Thoracic aorta (tissue), 2 donors: ENCODE measurements around the gene ADM5. TPM values are rescaled to one million over a fixed set of nuclear protein-coding genes. Genes with fewer than 3 reads are reported as not detected.

Experiments
- ATAC-seq: fragments of 150-250 bp; one replicate; pipeline ENCODE4 v1.8.0; 2017; ENCODE audit warnings: low read depth; ENCODE audit not compliant: insufficient number of reproducible peaks, low FRiP score
- DNase-seq: peaks from one replicate; pipeline ENCODE4 v3.0.0-alpha.2; 2020; ENCODE audit warnings: low spot score
- H3K27ac ChIP-seq, 2 donors: fragments of 200-600 bp; sonication (generic); 1 replicate in 1 of 2; 2 replicates in 1 of 2; pipeline ENCODE4 v1.5.1; 2016; ENCODE audit warnings: mild to moderate bottlenecking in 2 of 2, moderate library complexity in 2 of 2
- H3K27me3 ChIP-seq: fragments of 200-600 bp; sonication (generic); replicated peaks from 2 replicates; pipeline ENCODE4 v1.6.0; 2016; ENCODE audit warnings: mild to moderate bottlenecking; ENCODE audit not compliant: insufficient read depth
- H3K36me3 ChIP-seq: fragments of 200-600 bp; sonication (generic); one replicate; pipeline ENCODE4 v1.5.1; 2016
- H3K4me1 ChIP-seq, 2 donors: fragments of 200-600 bp; sonication (generic); 1 replicate in 1 of 2; 2 replicates in 1 of 2; pipeline versions ENCODE4 v1.5.1 to v1.6.0; 2016; ENCODE audit warnings: low read depth in 2 of 2, mild to moderate bottlenecking in 1 of 2; ENCODE audit not compliant: control insufficient read depth in 1 of 2
- H3K4me3 ChIP-seq: fragments of 200-600 bp; sonication (generic); 2 replicates; pipeline ENCODE4 v1.5.1; 2016; ENCODE audit warnings: mild to moderate bottlenecking
- H3K9me3 ChIP-seq: fragments of 200-600 bp; sonication (generic); 2 replicates; pipeline ENCODE4 v1.5.1; 2016
- total RNA-seq, 2 donors: library from RNA; depleted of rRNA; stranded (reverse); fragments of >200 nt; gene quantifications; one replicate each; pipeline versions ENCODE4 v1.1.0 to v1.2.3, GENCODE V29; 2016
- TF ChIP-seq, protein P1 (sequence below): fragments of 200-600 bp; sonication (generic); IDR thresholded peaks from one replicate; pipeline ENCODE4 v1.5.1; 2019; ENCODE audit warnings: antibody characterized with exemption

Gene ADM5, protein sequence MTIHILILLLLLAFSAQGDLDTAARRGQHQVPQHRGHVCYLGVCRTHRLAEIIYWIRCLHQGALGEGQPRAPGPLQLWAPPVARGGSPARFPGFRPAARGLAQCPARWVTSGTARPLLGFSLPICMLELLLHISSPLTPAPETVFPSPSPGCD
- total RNA-seq: 1 to 10 TPM; 2.8 to 6.4 TPM

DNA sequence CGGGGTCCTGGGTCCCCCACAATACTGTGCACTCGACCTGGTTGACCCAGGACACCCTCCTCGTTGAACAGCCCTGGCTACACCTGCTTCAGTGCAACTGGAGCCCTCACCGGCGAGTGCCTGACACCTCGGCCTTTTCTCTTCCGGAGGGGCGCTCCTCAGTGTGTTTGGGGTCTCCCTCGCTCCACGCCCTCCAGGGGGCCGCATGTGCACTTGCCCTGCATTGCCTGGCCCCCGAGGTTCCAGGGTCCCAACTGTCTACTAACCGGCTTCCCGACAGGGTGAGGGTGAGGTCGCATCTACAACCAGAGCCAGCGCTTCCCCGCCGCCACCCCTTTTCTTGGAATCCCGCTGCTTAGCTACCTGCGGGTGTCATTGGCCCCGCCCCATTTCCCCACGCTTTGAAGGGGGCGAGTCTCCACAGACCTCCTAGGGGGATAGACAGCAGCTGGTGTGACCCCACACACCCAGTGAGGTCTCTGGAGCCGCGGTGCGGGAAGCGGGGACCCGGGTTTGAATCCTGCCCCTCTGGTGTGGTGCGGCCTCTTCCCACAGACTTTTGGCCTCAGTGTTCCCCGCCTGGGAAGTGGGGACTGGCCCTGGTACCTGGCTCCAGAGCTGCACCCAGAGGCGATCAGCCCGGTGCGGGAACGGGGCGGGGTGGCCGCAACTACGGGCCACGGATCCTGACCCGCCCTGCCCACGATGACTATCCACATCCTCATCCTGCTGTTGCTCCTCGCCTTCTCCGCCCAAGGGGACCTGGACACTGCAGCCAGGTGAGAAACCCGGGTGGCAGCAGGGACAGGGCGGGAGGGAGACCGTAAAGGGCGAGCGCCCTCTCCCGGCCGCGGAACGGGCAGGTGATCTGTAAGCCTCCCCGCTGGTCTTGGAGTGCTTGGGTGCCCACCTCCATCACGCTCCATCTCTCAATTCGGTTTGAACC is at the start of gene ADM5:
Gene ADM5, plus strand, starts transcription at position 462 of the 946 bp plus-strand sequence. Its CDS starts 244 bp downstream, at position 706.
- no peaks in the 10 kb centered on the region for H3K9me3 ChIP-seq
- TF ChIP-seq, protein P1, sequence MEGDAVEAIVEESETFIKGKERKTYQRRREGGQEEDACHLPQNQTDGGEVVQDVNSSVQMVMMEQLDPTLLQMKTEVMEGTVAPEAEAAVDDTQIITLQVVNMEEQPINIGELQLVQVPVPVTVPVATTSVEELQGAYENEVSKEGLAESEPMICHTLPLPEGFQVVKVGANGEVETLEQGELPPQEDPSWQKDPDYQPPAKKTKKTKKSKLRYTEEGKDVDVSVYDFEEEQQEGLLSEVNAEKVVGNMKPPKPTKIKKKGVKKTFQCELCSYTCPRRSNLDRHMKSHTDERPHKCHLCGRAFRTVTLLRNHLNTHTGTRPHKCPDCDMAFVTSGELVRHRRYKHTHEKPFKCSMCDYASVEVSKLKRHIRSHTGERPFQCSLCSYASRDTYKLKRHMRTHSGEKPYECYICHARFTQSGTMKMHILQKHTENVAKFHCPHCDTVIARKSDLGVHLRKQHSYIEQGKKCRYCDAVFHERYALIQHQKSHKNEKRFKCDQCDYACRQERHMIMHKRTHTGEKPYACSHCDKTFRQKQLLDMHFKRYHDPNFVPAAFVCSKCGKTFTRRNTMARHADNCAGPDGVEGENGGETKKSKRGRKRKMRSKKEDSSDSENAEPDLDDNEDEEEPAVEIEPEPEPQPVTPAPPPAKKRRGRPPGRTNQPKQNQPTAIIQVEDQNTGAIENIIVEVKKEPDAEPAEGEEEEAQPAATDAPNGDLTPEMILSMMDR: no peak
- H3K27ac ChIP-seq: peak within 1 kb of the TSS; percentile 23 to 30
- H3K4me1 ChIP-seq: peaks cover 4 to 28% of the 10 kb centered on the region in 2 donors
- no peaks in the 10 kb centered on the region for H3K27me3 ChIP-seq
- H3K36me3 ChIP-seq: peaks cover 17% of the 10 kb centered on the region
- DNase-seq (no peak), ATAC-seq (no peak)
- H3K4me3 ChIP-seq: peak within 1 kb of the TSS; percentile 74

DNA sequence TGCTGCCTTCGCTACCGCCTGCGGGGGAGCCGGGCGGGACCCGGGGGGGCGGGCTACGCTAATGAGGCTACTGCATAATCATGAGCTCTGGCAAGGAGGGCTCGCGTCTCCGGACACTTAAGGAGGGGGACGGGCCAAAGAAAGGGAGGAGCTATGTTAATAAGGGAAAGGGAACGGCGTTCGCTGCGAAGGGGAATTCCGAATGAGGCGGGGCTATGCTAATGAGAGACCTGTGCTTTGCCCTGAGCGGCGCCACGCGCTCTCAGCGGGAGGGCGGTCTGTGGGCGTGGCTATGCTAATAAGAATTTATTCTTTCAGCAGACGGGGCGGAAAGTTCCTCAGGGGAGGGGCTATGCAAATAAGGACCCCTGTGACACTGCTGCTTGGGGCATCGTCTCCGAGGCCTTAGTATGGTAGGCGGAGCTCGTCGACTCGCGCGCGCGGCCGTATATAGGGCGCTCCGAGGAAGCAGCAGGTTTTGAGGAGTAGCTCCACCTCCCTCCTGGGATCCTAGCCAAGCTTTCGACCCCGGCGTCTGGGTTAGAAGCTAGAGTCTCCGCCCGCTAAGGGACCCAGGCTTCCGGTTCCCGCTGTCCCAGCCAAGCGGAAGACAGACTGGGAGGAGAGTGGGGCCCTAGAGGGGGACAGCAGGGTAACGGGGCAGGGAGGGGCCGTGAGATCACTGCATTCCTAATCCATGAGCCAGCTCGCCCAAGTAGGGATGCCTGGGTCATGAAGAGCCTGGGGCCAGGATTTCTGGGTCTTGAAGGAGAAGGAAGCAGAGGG is 49.1 kb upstream of the ADM5 start, which contains the start of gene RRAS:
Gene RRAS, minus strand, starts transcription at position 31 of the 786 bp plus-strand sequence. CDS start 45 bp downstream, outside the sequence.
- Histone ChIP-seq H3K36me3 (peaks cover 8% of the 10 kb centered on the region), H3K27me3 (no peaks in the 10 kb centered on the region), H3K27ac (peak within 1 kb of the TSS; percentile 100), H3K4me1 (peaks cover 11 to 44% of the 10 kb centered on the region in 2 donors), H3K9me3 (no peaks in the 10 kb centered on the region), H3K4me3 (peak within 1 kb of the TSS; percentile 96)
- TF ChIP-seq, protein P1: no peak
- peak; percentile 82 for ATAC-seq
- DNase-seq: peak; percentile 99

DNA sequence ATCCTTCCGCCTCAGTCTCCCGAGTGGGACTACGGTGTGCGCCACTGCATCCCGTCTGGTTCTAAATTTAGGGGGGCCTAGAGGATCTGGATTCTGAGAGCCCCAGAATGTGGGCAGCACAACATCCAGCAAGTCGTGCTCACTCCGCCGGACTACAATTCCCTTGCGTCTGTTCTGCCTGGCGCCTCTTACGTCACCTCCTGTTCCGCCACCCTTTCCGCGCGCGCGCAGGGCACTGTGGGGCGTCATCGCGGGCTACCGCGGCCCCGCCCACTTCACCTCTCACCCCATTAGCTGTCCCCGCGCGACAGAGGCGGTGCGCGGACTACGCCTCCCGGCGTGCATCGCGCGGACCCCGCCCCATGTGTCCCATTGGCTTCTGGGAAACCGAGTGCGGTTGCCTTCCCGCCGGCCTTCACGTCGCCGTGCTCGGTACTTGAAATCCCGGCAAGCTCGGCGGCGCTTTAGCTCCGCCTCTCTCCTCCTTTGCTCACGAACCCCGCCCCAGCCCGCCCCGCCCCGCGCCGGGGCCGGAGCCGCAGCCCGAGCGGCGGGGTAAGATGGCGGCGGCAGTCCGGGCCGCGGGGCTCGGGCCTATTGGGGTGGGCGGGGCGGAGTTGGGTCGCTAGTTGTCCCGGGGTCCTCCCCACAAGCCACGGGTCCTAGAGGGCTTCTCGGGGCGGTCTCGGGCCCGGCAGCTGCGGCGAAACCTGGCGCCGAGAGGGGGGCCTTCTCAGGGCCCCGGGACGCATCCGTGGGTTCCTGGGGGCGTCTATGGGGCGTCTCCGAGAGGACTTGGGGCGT is 47.5 kb upstream of the ADM5 start, which contains the start of gene SCAF1:
Gene SCAF1, plus strand, starts transcription at position 522 of the 804 bp plus-strand sequence. CDS start 2,818 bp downstream, outside the sequence.
- DNase-seq: peak; percentile 93
- Histone ChIP-seq H3K4me3 (peak within 1 kb of the TSS; percentile 96), H3K27me3 (no peaks in the 10 kb centered on the region), H3K9me3 (no peaks in the 10 kb centered on the region), H3K36me3 (peaks cover 9% of the 10 kb centered on the region), H3K27ac (peak within 1 kb of the TSS; percentile 100), H3K4me1 (peaks cover 11 to 44% of the 10 kb centered on the region in 2 donors)
- ATAC-seq: peak; percentile 58
- TF ChIP-seq, protein P1: no peak

DNA sequence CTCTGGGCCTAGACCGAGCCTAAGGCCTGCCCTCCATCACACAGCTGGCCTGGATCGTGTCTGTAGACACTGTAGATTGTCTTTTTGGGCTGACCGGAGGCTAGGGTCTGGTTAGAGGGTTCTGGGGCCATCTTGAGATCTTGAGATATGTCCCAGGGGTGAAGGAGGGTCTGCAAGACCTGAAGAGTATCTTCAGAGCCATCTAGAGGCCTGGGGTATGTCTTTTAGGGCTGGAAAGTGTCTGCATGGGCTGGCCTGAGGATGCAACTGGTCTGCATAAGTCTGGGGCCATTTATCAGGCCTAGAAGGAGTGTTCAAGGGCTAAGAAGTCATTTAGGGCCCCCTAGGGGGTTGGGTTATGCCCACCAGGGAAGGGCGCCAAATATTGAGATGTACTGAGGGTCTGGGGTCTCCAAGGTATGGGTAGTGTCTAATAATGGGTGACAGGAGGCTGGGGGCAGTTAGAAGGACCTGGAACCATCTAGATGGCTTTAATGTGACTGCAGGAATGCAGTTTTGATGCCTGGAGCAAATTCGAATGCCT is 46.8 kb upstream of the ADM5 start:
- Histone ChIP-seq H3K4me3 (peak overlapping the region; percentile 96), H3K27me3 (no peaks in the 10 kb centered on the region), H3K4me1 (peaks cover 11 to 41% of the 10 kb centered on the region in 2 donors), H3K9me3 (no peaks in the 10 kb centered on the region), H3K36me3 (peaks cover 15% of the 10 kb centered on the region), H3K27ac (peak overlapping the region; percentile 82 to 92)
- ATAC-seq (no peak), DNase-seq (no peak)
- TF ChIP-seq, protein P1: no peak
